ENCODE results near the gene NTM.

GRCh38 chr11:131893988-131894387 lies 523.6 kb downstream of the NTM start:
- TF ChIP-seq CTCF (IDR thresholded peaks at IDR 0.05 in 8 of 11, conservative IDR thresholded peaks at IDR 0.05 in 3 of 11) (no peak), POLR2A (IDR thresholded peaks at IDR 0.05) (no peak), POLR2AphosphoS5 (IDR thresholded peaks at IDR 0.05) (no peak)

All from spleen (tissue), 7 donors.